Measurements from ENCODE around the gene GNB2. TPM values are rescaled to one million over a fixed set of nuclear protein-coding genes. Genes with fewer than 3 reads are reported as not detected.
A peak's percentile ranks its signal among the peaks of the same experiment; 100 is the strongest.

GNB2 gene
- total RNA-seq, 1 donor from 2014 or later: 245 TPM

GRCh38 chr7:100687261-100687660, 13.7 kb downstream of the GNB2 start:
- no peak overlapping the region for H3K4me3 ChIP-seq (ENCODE audit: low read depth, low read length)
- TF ChIP-seq CTCF (conservative IDR thresholded peaks at IDR 0.05; ENCODE audit: low read depth, low read length): no peak
- no peak for DNase-seq (ENCODE audit: low read depth)

DNA sequence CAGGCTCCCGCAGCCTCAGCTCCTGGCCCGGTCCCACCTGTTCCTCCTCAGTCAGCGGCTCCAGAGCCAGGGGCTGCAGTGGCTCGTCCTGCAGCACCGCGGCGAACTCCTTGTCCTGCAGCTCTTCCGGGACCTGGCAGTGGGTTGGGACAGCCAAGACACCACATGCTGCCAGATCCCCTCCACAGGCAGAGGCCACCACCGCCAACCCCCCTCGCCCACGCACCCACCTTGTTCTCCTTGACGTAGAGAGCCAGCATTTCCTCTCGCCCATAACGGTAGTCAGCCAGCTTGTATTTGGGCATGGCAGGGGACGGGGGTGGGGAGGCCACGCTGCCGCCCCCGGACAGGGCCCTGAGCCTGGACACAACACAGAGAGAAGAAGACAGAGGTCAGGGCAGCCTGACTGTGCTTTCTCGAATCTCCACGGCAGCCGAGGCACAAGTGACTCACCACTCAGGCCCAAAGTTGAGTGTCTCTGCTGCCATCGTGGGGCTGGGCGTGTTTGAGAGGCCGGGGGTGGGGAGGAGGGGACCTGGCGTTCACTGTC, 14.3 kb downstream of the GNB2 start:
- H3K4me3 ChIP-seq (ENCODE audit: low read depth, low read length): no peak overlapping the region
- TF ChIP-seq CTCF (conservative IDR thresholded peaks at IDR 0.05; ENCODE audit: low read depth, low read length): no peak
- no peak for DNase-seq (ENCODE audit: low read depth)

DNA sequence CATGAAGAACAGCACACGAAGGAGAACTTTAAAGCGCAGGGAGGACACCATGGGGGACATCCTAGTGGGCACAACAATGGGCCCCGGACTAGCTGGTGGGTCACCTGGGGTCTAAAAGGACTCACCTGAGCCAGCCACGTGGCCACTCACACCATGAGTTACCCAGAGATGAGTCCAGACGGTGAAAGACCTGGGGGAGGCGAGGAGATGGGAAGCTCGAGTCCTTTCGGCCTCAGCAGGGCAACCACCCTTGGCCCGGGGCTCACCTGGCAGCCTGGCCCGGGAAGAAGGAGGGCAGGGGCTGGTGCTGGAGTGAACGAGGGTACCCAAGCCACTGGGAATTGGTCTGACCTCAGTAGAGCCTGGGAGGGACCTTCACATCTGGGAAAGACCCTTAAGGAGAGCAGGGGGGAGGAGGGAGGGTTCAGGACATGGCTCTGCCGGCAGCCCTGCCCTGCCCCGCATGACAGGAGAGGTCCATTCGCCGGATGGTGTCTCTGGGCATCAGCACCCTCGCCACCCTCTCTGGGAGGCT, 14.9 kb downstream of the GNB2 start:
- TF ChIP-seq CTCF (conservative IDR thresholded peaks at IDR 0.05; ENCODE audit: low read depth, low read length): no peak
- no peak overlapping the region for H3K4me3 ChIP-seq (ENCODE audit: low read depth, low read length)
- no peak for DNase-seq (ENCODE audit: low read depth)

DNA sequence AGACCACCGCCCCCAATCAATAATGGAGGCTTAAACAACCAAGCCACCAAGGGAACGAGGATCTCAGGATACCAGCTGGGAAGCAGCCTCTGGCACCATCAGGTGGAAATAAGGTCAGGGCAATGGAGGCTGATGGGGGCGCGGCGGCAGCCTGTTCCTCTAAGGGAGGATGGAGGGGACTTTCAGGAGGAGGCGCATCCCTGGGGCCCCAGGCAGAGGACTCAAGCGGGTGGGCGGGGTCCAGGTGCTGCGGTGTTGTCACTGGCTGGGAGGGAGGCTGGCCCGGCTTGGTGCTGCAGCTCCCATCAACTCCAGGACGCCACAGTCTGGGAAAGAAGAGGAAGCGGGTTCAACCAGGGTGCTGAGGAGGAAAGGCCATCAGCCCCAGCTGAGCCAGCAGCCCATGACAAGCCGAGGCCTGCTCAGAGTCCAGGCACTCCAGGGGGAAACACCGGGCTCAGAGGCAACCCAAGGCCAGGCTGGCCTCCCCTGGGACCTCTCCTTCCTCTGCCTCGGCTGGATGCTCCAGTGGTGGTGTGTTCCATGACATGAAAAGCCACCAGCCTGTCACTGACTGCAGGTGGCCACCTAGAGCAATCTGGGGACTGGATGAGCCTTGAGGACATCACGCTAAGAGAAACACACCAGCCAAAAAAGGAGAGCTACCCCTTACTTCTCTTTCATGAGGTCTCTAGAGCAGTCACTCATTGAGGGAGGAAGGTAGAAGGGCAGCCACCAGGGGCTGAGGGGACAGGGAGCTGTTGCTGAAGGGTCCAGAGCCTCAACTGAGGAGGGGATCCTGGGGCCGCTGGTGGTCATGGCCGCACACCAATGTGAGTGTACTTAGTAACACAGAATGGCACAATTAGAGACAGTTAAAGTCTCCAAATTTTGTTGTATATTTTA, 15.9 kb downstream of the GNB2 start:
- H3K4me3 ChIP-seq (ENCODE audit: low read depth, low read length): no peak overlapping the region
- no peak for DNase-seq (ENCODE audit: low read depth)
- TF ChIP-seq CTCF (conservative IDR thresholded peaks at IDR 0.05; ENCODE audit: low read depth, low read length): no peak

GRCh38 chr7:100691676-100692577, 18.4 kb downstream of the GNB2 start:
- H3K4me3 ChIP-seq (ENCODE audit: low read depth, low read length): peak overlapping the region; percentile 76
- peak; percentile 91 for TF ChIP-seq CTCF (conservative IDR thresholded peaks at IDR 0.05; ENCODE audit: low read depth, low read length)
- DNase-seq (ENCODE audit: low read depth): no peak

DNA sequence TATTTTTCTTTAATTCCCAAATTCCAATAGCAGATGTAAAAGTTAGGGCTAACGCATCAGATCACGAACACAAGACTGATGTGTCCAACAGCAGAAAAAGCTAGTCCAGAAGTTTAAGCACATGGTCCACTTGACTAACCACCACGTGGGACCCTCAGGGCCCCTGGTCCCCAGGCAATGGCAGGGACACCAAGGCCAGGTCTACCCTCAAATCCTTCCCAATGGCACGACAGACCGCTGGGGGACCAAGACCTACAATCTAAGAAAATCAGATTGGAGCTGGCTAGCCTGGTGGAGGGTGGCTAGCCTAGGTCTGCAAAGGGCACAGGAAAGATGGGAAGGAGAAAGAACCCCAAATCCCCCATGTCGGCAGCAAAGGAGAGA, 19.0 kb downstream of the GNB2 start:
- TF ChIP-seq CTCF (conservative IDR thresholded peaks at IDR 0.05; ENCODE audit: low read depth, low read length): no peak
- H3K4me3 ChIP-seq (ENCODE audit: low read depth, low read length): peak overlapping the region; percentile 76
- no peak for DNase-seq (ENCODE audit: low read depth)

Measured in epithelial cell of proximal tubule (primary cell).